Motor neuron (in vitro differentiated cells): ENCODE measurements around the gene PFDN4. TPM values are rescaled to one million over a fixed set of nuclear protein-coding genes. Genes with fewer than 3 reads are reported as not detected.
"Not testable (repeated sequence)": the region's sequence is repeated elsewhere in the genome, so short reads cannot be mapped to it uniquely, and the experiment has no call there.

Experiments
- ATAC-seq, 8 experiments: fragments of 200-7000 bp; cut with Tn5 transposase; replicated peaks in 6 of 8; 2 replicates each; pipeline ENCODE4 v1.8.0; 2021; ENCODE audit warnings: mild to moderate bottlenecking in 8 of 8, moderate library complexity in 8 of 8
- H3K27ac ChIP-seq, 2 donors: fragments of 250-450 bp; sonication (Bioruptor Pico); 2 replicates each; pipeline ENCODE4 v1.9.0; 2021; ENCODE audit warnings: antibody characterized with exemption in 2 of 2, mild to moderate bottlenecking in 2 of 2, moderate library complexity in 1 of 2
- H3K4me1 ChIP-seq, 2 donors: fragments of 250-450 bp; sonication (Bioruptor Pico); replicated peaks in 1 of 2; 2 replicates each; pipeline ENCODE4 v1.6.1; 2021; ENCODE audit warnings: antibody characterized with exemption in 2 of 2, mild to moderate bottlenecking in 2 of 2, moderate library complexity in 1 of 2
- H3K4me3 ChIP-seq, 5 donors: fragments of 250-450 bp; sonication (Bioruptor Pico); 2 replicates each; pipeline ENCODE4 v1.9.0; 2021; ENCODE audit warnings: antibody characterized with exemption in 5 of 5, mild to moderate bottlenecking in 5 of 5, moderate library complexity in 4 of 5
- WGBS, 10 experiments: fragments of 450-650 bp; shearing (Covaris generic); methylation state at CpG; one replicate each; pipeline ENCODE4 v1.0.0; 2022; 5-methylcytosine and 5-hydroxymethylcytosine counted together
- in situ Hi-C, 9 experiments: fragments of 400-800 bp; cut with MboI; loops; one replicate each; pipeline ENCODE4 v1.15.0; 2021; ENCODE audit warnings: low sequenced_read_pairs in 9 of 9, low pct_unique_long_range_greater_than_20kb in 2 of 9; ENCODE audit not compliant: unreplicated experiment in 9 of 9
- total RNA-seq, 8 experiments: library from RNA; unstranded; fragments of 300-600 nt; gene quantifications; 2 replicates each; pipeline versions ENCODE4 v1.2.3 to v1.2.4, GENCODE V29; 2022

The PFDN4 gene
- total RNA-seq, 8 experiments from 2014 or later = 77.6 to 149 (median 137) TPM

GRCh38 chr20:54251096-54251495, 43.2 kb downstream of the PFDN4 start:
- Histone ChIP-seq H3K4me3 (no peak overlapping the region), H3K4me1 (no peaks in the 10 kb centered on the region), H3K27ac (no peak overlapping the region)
- no peak for ATAC-seq
- in situ Hi-C loops = no loop called here
- 40 to 100% (median 94%) methylated on average over 1 to 3 of the region's 3 CpGs; no CpG with 5 or more reads in 1 of the 10 experiments for WGBS, 10 experiments

GRCh38 chr20:54254596-54254995, 46.7 kb downstream of the PFDN4 start:
- Histone ChIP-seq H3K4me3 (no peak overlapping the region), H3K4me1 (no peaks in the 10 kb centered on the region), H3K27ac (no peak overlapping the region)
- peak in 1 of 8 experiments; percentile 25 for ATAC-seq
- in situ Hi-C loops = no loop called here
- WGBS, 10 experiments = 41 to 94% (median 79%) methylated on average over 2 to 4 of the region's 4 CpGs

GRCh38 chr20:54255157-54255556, 47.3 kb downstream of the PFDN4 start:
- ATAC-seq = no peak
- WGBS, 10 experiments = 5 to 100% (median 73%) methylated on average over 1 to 5 of the region's 5 CpGs
- in situ Hi-C loops = no loop called here

GRCh38 chr20:54256202-54256601, 48.3 kb downstream of the PFDN4 start:
- Histone ChIP-seq H3K4me1 (no peaks in the 10 kb centered on the region), H3K4me3 (no peak overlapping the region), H3K27ac (no peak overlapping the region)
- 70 to 100% (median 81%) methylated on average over 1 to 3 of the region's 3 CpGs; no CpG with 5 or more reads in 2 of the 10 experiments for WGBS, 10 experiments
- in situ Hi-C loops = no loop called here
- no peak for ATAC-seq

More at GRCh38 chr20:54255157-54255556, 47.3 kb downstream of the PFDN4 start:
- Histone ChIP-seq H3K4me3 (no peak overlapping the region), H3K4me1 (no peaks in the 10 kb centered on the region), H3K27ac (no peak overlapping the region)

- Histone ChIP-seq H3K4me1 (no peaks in the 10 kb centered on the region), H3K27ac (no peak overlapping the region), H3K4me3 (no peak overlapping the region)
- in situ Hi-C loops = no loop called here
- WGBS, 10 experiments = 33 to 100% (median 71%) methylated on average over 1 to 4 of the region's 4 CpGs
- ATAC-seq = peak in 6 of 8 experiments; percentile 24 to 98 (median 52)
Measured at GRCh38 chr20:54257071-54257816, 49.4 kb downstream of the PFDN4 start.

DNA sequence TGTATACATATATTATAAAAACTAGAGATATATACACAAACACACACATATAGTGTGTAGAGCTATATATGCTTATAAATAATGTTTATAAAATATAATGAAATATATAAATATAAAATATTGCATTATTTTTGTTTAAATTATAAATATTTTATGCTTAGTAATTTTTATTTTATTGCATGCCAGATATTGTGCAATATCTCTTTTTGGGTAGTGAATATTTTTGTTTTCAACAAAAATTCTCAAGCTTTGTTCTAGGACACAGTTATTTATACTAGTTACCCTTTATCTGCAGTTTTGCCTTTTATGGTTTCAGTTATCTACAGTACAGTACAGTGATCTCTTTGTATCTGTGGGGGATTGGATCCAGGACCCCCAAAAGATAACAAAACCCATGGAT, 52.2 kb downstream of the PFDN4 start:
- no peak for ATAC-seq
- in situ Hi-C loops = no loop called here
- no peak overlapping the region for H3K4me3 ChIP-seq
- H3K4me1 ChIP-seq = peaks cover 3 to 8% of the 10 kb centered on the region in 2 donors
- H3K27ac ChIP-seq = no peak overlapping the region

- H3K27ac ChIP-seq = no peak overlapping the region
- in situ Hi-C loops = no loop called here
- H3K4me3 ChIP-seq = no peak overlapping the region
- peaks cover 10 to 19% of the 10 kb centered on the region in 2 donors for H3K4me1 ChIP-seq
- 30 to 100% (median 90%) methylated on average over 1 to 4 of the region's 4 CpGs for WGBS, 10 experiments
- no peak for ATAC-seq
Measured at GRCh38 chr20:54262671-54263070, 54.8 kb downstream of the PFDN4 start.

GRCh38 chr20:54263116-54263690, 55.3 kb downstream of the PFDN4 start:
- in situ Hi-C loops = no loop called here
- peaks cover 13 to 24% of the 10 kb centered on the region in 2 donors for H3K4me1 ChIP-seq
- 72 to 100% (median 91%) methylated on average over 1 to 4 of the region's 4 CpGs for WGBS, 10 experiments
- ATAC-seq = no peak
- no peak overlapping the region for H3K27ac ChIP-seq
- no peak overlapping the region for H3K4me3 ChIP-seq

- in situ Hi-C loops = not testable (repeated sequence)
Measured at GRCh38 chr20:54265791-54266190, 57.9 kb downstream of the PFDN4 start.

GRCh38 chr20:54266844-54267243, 59.0 kb downstream of the PFDN4 start:
- ATAC-seq = no peak
- no peak overlapping the region for H3K27ac ChIP-seq
- peaks cover 13 to 34% of the 10 kb centered on the region in 2 donors for H3K4me1 ChIP-seq
- in situ Hi-C loops = no loop called here
- no peak overlapping the region for H3K4me3 ChIP-seq
- 73 to 100% (median 93%) methylated on average over 1 to 6 of the region's 6 CpGs for WGBS, 10 experiments

More at GRCh38 chr20:54265791-54266190, 57.9 kb downstream of the PFDN4 start:
- WGBS, 10 experiments = 33 to 100% (median 75%) methylated on average over 1 to 5 of the region's 6 CpGs; no CpG with 5 or more reads in 2 of the 10 experiments
- ATAC-seq, H3K27ac ChIP-seq, H3K4me3 ChIP-seq: not testable (repeated sequence)
- H3K4me1 ChIP-seq = peaks cover 13 to 30% of the 10 kb centered on the region in 2 donors

- in situ Hi-C loops = no loop called here
- Histone ChIP-seq H3K27ac (no peak overlapping the region), H3K4me1 (peaks cover 13 to 34% of the 10 kb centered on the region in 2 donors), H3K4me3 (no peak overlapping the region)
- WGBS, 10 experiments = 21 to 92% (median 34%) methylated on average over 1 to 3 of the region's 4 CpGs; no CpG with 5 or more reads in 4 of the 10 experiments
- peak; percentile 11 to 100 (median 99) for ATAC-seq
Measured at GRCh38 chr20:54267483-54268003, 59.7 kb downstream of the PFDN4 start.

DNA sequence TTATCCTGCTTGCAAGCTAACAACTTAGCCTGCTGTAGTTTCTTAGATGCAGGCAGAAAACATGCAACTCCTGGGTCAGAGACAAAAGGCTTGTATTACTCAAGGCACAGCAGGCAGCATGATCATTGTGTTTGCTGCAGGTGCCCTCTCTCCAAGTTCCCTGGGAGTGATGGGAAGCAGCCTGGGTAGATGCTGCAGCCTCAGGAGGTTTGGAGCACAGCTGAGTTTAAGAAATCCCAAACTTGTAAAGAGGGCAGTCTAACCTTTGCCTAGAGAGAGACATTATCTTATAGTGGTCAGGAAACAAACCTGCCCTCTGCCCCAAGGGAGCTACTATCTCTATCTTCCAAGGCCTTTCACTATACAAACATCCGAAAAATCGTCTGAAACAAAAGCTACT, 61.1 kb downstream of the PFDN4 start:
- in situ Hi-C loops = no loop called here
- Histone ChIP-seq H3K4me1 (peaks cover 12 to 28% of the 10 kb centered on the region in 2 donors), H3K27ac (no peak overlapping the region), H3K4me3 (no peak overlapping the region)
- no peak for ATAC-seq
- 21 to 91% (median 48%) methylated on average over 2 of the region's 2 CpGs; no CpG with 5 or more reads in 5 of the 10 experiments for WGBS, 10 experiments
